HG03342 (cell line): ENCODE measurements around the gene PTMA.
"Not testable (repeated sequence)": the region's sequence is repeated elsewhere in the genome, so short reads cannot be mapped to it uniquely, and the experiment has no call there.

Experiments used
- ATAC-seq: cut with Tn5 transposase; IDR thresholded peaks from one replicate; pipeline ENCODE4 v1.9.1; 2021; ENCODE audit warnings: mild to moderate bottlenecking, moderate library complexity; ENCODE audit not compliant: unreplicated experiment

The PTMA gene

DNA sequence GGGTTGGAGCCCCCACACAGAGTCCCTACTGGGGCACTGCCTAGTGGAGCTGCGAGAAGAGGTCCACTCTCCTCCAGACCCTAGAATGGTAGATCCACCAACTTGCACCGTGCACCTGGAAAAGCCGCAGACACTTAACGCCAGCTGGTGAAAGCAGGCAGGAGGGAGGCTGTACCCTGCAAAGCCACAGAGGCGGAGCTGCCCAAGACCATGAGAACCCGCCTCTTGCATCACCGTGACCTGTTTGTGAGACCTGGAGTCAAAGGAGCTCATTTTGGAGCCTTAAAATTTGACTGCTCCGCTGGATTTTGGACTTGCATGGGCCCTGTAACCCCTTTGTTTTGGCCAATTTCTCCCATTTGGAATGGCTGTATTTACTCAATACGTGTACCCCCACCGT lies 40.7 kb downstream of the PTMA start:
- ATAC-seq, result not testable (repeated sequence)

- no peak for ATAC-seq
Observed at GRCh38 chr2:231751042-231751815, 42.9 kb downstream of the PTMA start.

- ATAC-seq, result no peak
Observed at GRCh38 chr2:231752061-231752460, 43.7 kb downstream of the PTMA start.

- ATAC-seq, result no peak
Observed at GRCh38 chr2:231761735-231762134, 53.4 kb downstream of the PTMA start.
